CD4-positive, CD25-positive, alpha-beta regulatory T cell (primary cell): ENCODE measurements around the gene PINK1. TPM values are rescaled to one million over a fixed set of nuclear protein-coding genes. Genes with fewer than 3 reads are reported as not detected.

Experiments used
- ATAC-seq, 2 donors: fragments of 150-1000 bp; cut with Tn5 transposase; one replicate each; pipeline ENCODE4 v1.10.0; 2021; ENCODE audit warnings: low read depth in 2 of 2, moderate number of reproducible peaks in 2 of 2, moderate library complexity in 1 of 2
- DNase-seq, 3 donors: peaks; one replicate each; pipeline versions ENCODE4 v3.0.0 to v3.0.0-alpha.2; 2012 to 2022; ENCODE audit warnings: mixed read lengths in 1 of 3
- H3K27ac ChIP-seq: one replicate; pipeline ENCODE4 v1.7.0; 2013; ENCODE audit warnings: mild to moderate bottlenecking, low read length; ENCODE audit not compliant: insufficient read depth, poor library complexity, severe bottlenecking
- H3K27me3 ChIP-seq: one replicate; pipeline ENCODE4 v1.7.0; 2013; ENCODE audit warnings: low read length; ENCODE audit not compliant: control insufficient read depth, insufficient read depth
- H3K36me3 ChIP-seq: one replicate; pipeline ENCODE4 v1.7.0; 2013; ENCODE audit warnings: mild to moderate bottlenecking, low read length, moderate library complexity; ENCODE audit not compliant: control insufficient read depth, insufficient read depth
- H3K4me1 ChIP-seq: 2 replicates; pipeline ENCODE4 v1.7.0; 2013; ENCODE audit warnings: mild to moderate bottlenecking, low read length; ENCODE audit not compliant: insufficient read depth, control insufficient read depth, poor library complexity, severe bottlenecking
- H3K4me3 ChIP-seq: one replicate; pipeline ENCODE4 v1.7.0; 2013; ENCODE audit warnings: low read depth, mild to moderate bottlenecking, low read length, moderate library complexity
- H3K9me3 ChIP-seq, 2 experiments: 1 replicate in 1 of 2; 2 replicates in 1 of 2; pipeline ENCODE4 v1.7.0; 2013; ENCODE audit warnings: low read length in 2 of 2, mild to moderate bottlenecking in 1 of 2, moderate library complexity in 1 of 2; ENCODE audit not compliant: control insufficient read depth in 2 of 2
- H3K27ac Mint-ChIP-seq, 3 donors: one replicate each; pipeline ENCODE4 v1.8.0; 2020 to 2022; ENCODE audit warnings: mild to moderate bottlenecking in 3 of 3, mixed read lengths in 3 of 3, moderate library complexity in 2 of 3
- H3K27me3 Mint-ChIP-seq: one replicate; pipeline ENCODE4 v1.8.0; 2022; ENCODE audit warnings: mild to moderate bottlenecking, mixed read lengths
- H3K36me3 Mint-ChIP-seq: one replicate; pipeline ENCODE4 v1.8.0; 2020; ENCODE audit warnings: mixed read lengths
- H3K4me1 Mint-ChIP-seq, 4 donors: one replicate each; pipeline ENCODE4 v1.8.0; 2020 to 2022; ENCODE audit warnings: mixed read lengths in 4 of 4, mild to moderate bottlenecking in 1 of 4
- H3K4me3 Mint-ChIP-seq, 4 donors: one replicate each; pipeline ENCODE4 v1.8.0; 2020 to 2022; ENCODE audit warnings: mild to moderate bottlenecking in 4 of 4, mixed read lengths in 4 of 4, moderate library complexity in 3 of 4
- H3K9me3 Mint-ChIP-seq, 7 donors: one replicate each; pipeline ENCODE4 v1.8.0; 2020 to 2022; ENCODE audit warnings: mixed read lengths in 7 of 7, mild to moderate bottlenecking in 3 of 7, moderate library complexity in 2 of 7
- polyA plus RNA-seq, 4 donors: library from polyadenylated mRNA; unstranded; fragments of 300-500 nt; fragmentation: Illumina TruSeq; gene quantifications; one replicate each; pipeline ENCODE4 v1.2.3, GENCODE V29; 2021
- total RNA-seq: library from RNA; stranded (reverse); gene quantifications from one replicate; pipeline ENCODE4 v1.2.3, GENCODE V29; 2022

Gene PINK1
- total and polyA plus RNA-seq, 5 donors from 2014 or later = 15.4 to 23.0 (median 19.2) TPM

DNA sequence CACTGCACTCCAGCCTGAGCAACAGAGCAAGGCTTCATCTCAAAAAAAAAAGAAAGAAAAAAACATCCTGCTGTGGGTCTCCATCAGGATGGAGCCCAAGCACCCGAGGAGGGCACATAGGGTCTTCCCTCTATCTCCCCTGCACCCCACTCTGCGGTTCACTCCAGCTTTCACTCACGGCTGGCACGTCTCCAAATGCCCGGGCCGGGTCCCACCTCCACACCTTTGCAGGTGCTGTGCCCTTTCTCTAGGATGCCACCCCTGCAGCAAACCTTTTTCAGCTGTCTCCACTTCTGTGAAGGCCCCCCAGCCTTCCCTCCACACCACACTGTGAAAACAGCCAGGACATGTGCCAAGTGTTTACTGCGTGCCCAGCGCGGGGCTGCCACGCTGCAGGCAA, 50.4 kb downstream of the PINK1 start:
- no peak for DNase-seq
- H3K9me3 Mint-ChIP-seq = no peaks in the 10 kb centered on the region

DNA sequence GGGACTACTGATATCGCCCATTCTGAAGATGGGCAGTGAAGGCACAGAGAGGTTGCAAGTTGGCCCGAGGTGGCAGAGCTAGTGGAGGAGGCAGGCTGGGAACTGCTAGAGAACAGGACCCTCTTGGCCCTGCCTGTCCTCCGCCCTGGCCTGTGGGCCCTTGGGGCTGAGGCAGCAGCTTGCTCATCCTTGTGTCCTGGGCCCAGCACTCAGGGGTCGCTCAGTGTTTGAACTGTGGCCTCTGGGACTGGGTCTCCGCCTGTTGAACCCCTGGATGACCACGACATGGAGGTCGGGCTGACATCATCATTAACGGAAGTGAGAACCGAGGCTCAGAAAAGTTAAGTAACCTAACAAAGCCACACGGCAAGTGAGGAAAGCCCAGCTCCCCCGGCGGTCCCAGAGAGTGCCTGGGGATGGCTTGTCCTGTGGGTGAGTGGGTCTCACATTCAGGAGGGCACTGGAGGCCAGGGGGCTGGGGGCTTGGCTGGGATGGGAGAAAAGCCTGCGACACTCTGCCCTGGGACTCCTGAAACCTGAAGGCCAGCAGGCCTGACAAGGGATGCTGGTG, 50.9 kb downstream of the PINK1 start:
- DNase-seq (no peak), ATAC-seq (no peak)
- Histone ChIP-seq H3K27me3 (no peaks in the 10 kb centered on the region), H3K27ac (no peak overlapping the region), H3K9me3 (no peaks in the 10 kb centered on the region), H3K4me3 (no peak overlapping the region), H3K36me3 (no peaks in the 10 kb centered on the region), H3K4me1 (no peaks in the 10 kb centered on the region)
- H3K36me3 Mint-ChIP-seq = no peaks in the 10 kb centered on the region
- H3K9me3 Mint-ChIP-seq = no peaks in the 10 kb centered on the region
- H3K4me1 Mint-ChIP-seq = no peaks in the 10 kb centered on the region
- H3K27ac Mint-ChIP-seq = no peak overlapping the region
- H3K4me3 Mint-ChIP-seq = no peak overlapping the region
- peaks cover 24% of the 10 kb centered on the region for H3K27me3 Mint-ChIP-seq

More for the DNA sequence above, 50.4 kb downstream of the PINK1 start:
- Histone ChIP-seq H3K4me3 (no peak overlapping the region), H3K36me3 (no peaks in the 10 kb centered on the region), H3K4me1 (peaks cover 4% of the 10 kb centered on the region), H3K27ac (no peak overlapping the region), H3K9me3 (no peaks in the 10 kb centered on the region), H3K27me3 (no peaks in the 10 kb centered on the region)
- no peak for ATAC-seq
- Mint-ChIP-seq H3K27ac (no peak overlapping the region), H3K27me3 (peaks cover 25% of the 10 kb centered on the region), H3K4me1 (peaks cover 0 to 3% (median under 1%) of the 10 kb centered on the region in 4 donors), H3K4me3 (no peak overlapping the region), H3K36me3 (no peaks in the 10 kb centered on the region)

GRCh38 chr1:20684651-20685050, 51.4 kb downstream of the PINK1 start:
- no peak overlapping the region for H3K4me3 Mint-ChIP-seq

DNA sequence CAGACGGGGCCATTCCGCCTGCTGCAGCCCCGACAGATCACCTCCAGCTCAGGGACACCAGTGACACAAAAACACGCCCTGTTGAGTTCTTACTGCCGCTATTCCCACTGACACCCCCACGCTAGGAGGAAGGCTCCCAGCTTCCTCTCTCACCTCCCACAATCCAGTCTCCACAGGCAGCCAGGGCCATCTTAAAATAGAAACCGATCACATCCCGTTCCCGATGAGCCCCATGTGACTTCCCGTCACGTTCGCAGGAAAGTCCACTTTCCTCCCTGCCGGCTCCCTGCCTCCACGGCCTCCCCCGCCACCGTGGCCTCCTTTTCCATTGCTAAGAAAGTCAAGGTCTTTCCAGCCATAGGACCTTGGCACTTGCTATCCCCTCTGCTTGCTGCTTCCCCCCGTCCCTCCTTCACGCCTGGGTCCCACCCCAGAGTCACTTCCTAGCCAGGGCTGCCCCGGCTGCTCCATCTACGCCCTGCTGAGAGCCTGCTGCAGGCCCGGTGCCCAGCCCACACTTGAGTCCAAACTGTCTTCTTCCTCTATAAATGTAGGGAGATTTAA, 51.9 kb downstream of the PINK1 start:
- no peak overlapping the region for H3K27ac Mint-ChIP-seq
- Histone ChIP-seq H3K36me3 (no peaks in the 10 kb centered on the region), H3K27me3 (no peaks in the 10 kb centered on the region), H3K27ac (no peak overlapping the region), H3K4me1 (no peaks in the 10 kb centered on the region), H3K9me3 (no peaks in the 10 kb centered on the region), H3K4me3 (no peak overlapping the region)
- H3K27me3 Mint-ChIP-seq = peaks cover 16% of the 10 kb centered on the region
- ATAC-seq (no peak), DNase-seq (no peak)
- H3K36me3 Mint-ChIP-seq = no peaks in the 10 kb centered on the region
- H3K4me1 Mint-ChIP-seq = no peaks in the 10 kb centered on the region
- H3K9me3 Mint-ChIP-seq = no peaks in the 10 kb centered on the region
- no peak overlapping the region for H3K4me3 Mint-ChIP-seq

More at GRCh38 chr1:20684651-20685050, 51.4 kb downstream of the PINK1 start:
- Mint-ChIP-seq H3K9me3 (no peaks in the 10 kb centered on the region), H3K27me3 (peaks cover 20% of the 10 kb centered on the region), H3K4me1 (no peaks in the 10 kb centered on the region), H3K36me3 (no peaks in the 10 kb centered on the region), H3K27ac (no peak overlapping the region)
- ATAC-seq = no peak
- H3K4me1 ChIP-seq = no peaks in the 10 kb centered on the region
- H3K4me3 ChIP-seq = no peak overlapping the region
- no peak overlapping the region for H3K27ac ChIP-seq
- no peaks in the 10 kb centered on the region for H3K36me3 ChIP-seq
- H3K27me3 ChIP-seq = no peaks in the 10 kb centered on the region
- no peaks in the 10 kb centered on the region for H3K9me3 ChIP-seq
- DNase-seq = no peak

- Histone ChIP-seq H3K27me3 (no peaks in the 10 kb centered on the region), H3K9me3 (no peaks in the 10 kb centered on the region), H3K4me1 (no peaks in the 10 kb centered on the region), H3K36me3 (no peaks in the 10 kb centered on the region), H3K4me3 (no peak overlapping the region), H3K27ac (no peak overlapping the region)
- no peaks in the 10 kb centered on the region for H3K9me3 Mint-ChIP-seq
- ATAC-seq = no peak
- H3K27ac Mint-ChIP-seq = peak overlapping the region in 1 of 3 donors; percentile 68
- no peaks in the 10 kb centered on the region for H3K4me1 Mint-ChIP-seq
- H3K4me3 Mint-ChIP-seq = no peak overlapping the region
- peaks cover 11% of the 10 kb centered on the region for H3K27me3 Mint-ChIP-seq
- no peaks in the 10 kb centered on the region for H3K36me3 Mint-ChIP-seq
- no peak for DNase-seq
Measured at GRCh38 chr1:20685741-20686140, 52.5 kb downstream of the PINK1 start.

GRCh38 chr1:20686883-20687725, 53.8 kb downstream of the PINK1 start:
- no peak for ATAC-seq
- H3K4me1 ChIP-seq = no peaks in the 10 kb centered on the region
- H3K36me3 ChIP-seq = no peaks in the 10 kb centered on the region
- no peak overlapping the region for H3K27ac ChIP-seq
- Mint-ChIP-seq H3K36me3 (no peaks in the 10 kb centered on the region), H3K27me3 (peaks cover 10% of the 10 kb centered on the region), H3K4me3 (no peak overlapping the region), H3K27ac (peak overlapping the region in 1 of 3 donors; percentile 18), H3K4me1 (peaks cover 0 to 4% (median 0%) of the 10 kb centered on the region in 4 donors), H3K9me3 (no peaks in the 10 kb centered on the region)
- DNase-seq = no peak
- no peaks in the 10 kb centered on the region for H3K27me3 ChIP-seq
- H3K4me3 ChIP-seq = no peak overlapping the region
- H3K9me3 ChIP-seq = no peaks in the 10 kb centered on the region

- H3K4me1 ChIP-seq = no peaks in the 10 kb centered on the region
- ATAC-seq = no peak
- Mint-ChIP-seq H3K4me3 (no peak overlapping the region), H3K36me3 (no peaks in the 10 kb centered on the region), H3K9me3 (peaks cover 0 to 1% (median 0%) of the 10 kb centered on the region in 7 donors), H3K27me3 (peaks cover 19% of the 10 kb centered on the region), H3K27ac (no peak overlapping the region), H3K4me1 (peaks cover 0 to 4% (median 0%) of the 10 kb centered on the region in 4 donors)
- no peaks in the 10 kb centered on the region for H3K36me3 ChIP-seq
- H3K9me3 ChIP-seq = no peaks in the 10 kb centered on the region
- no peak overlapping the region for H3K27ac ChIP-seq
- H3K27me3 ChIP-seq = no peaks in the 10 kb centered on the region
- DNase-seq = no peak
- H3K4me3 ChIP-seq = no peak overlapping the region
Measured at GRCh38 chr1:20689645-20690056, 56.4 kb downstream of the PINK1 start.
